ENCODE measurements around the gene TTC9B.

The TTC9B gene

GRCh38 chr19:40217934-40218890, at the start of gene TTC9B:
TSS of gene TTC9B (minus strand) at chr19:40218384. CDS start at chr19:40218381, 3 bp downstream.
- Histone ChIP-seq H3K9me3 (replicated peaks; ENCODE audit: insufficient read depth, low read length) (no peaks in the 10 kb centered on the region), H3K79me2 (ENCODE audit: low read length) (no peaks in the 10 kb centered on the region), H3K4me1 (ENCODE audit: low read length) (no peaks in the 10 kb centered on the region), H3K36me3 (replicated peaks; ENCODE audit: insufficient read depth, low read length) (no peaks in the 10 kb centered on the region), H3K4me3 (ENCODE audit: low read length) (no peak within 1 kb of the TSS), H3K27ac (ENCODE audit: low read length) (no peak within 1 kb of the TSS), H3F3A (ENCODE audit: insufficient read depth, low read length) (no peaks in the 10 kb centered on the region), H3K4me2 (ENCODE audit: low read depth, low read length) (no peak within 1 kb of the TSS), H3K9me2 (replicated peaks; ENCODE audit: insufficient read depth, low read length) (no peaks in the 10 kb centered on the region), H3K27me3 (replicated peaks; ENCODE audit: insufficient read depth, low read length) (no peaks in the 10 kb centered on the region), H4K20me1 (ENCODE audit: insufficient read depth, low read length) (no peaks in the 10 kb centered on the region), H3K9ac (ENCODE audit: low read length) (no peak within 1 kb of the TSS), H2AFZ (ENCODE audit: low read length) (no peak within 1 kb of the TSS)
- TF ChIP-seq, protein P1, sequence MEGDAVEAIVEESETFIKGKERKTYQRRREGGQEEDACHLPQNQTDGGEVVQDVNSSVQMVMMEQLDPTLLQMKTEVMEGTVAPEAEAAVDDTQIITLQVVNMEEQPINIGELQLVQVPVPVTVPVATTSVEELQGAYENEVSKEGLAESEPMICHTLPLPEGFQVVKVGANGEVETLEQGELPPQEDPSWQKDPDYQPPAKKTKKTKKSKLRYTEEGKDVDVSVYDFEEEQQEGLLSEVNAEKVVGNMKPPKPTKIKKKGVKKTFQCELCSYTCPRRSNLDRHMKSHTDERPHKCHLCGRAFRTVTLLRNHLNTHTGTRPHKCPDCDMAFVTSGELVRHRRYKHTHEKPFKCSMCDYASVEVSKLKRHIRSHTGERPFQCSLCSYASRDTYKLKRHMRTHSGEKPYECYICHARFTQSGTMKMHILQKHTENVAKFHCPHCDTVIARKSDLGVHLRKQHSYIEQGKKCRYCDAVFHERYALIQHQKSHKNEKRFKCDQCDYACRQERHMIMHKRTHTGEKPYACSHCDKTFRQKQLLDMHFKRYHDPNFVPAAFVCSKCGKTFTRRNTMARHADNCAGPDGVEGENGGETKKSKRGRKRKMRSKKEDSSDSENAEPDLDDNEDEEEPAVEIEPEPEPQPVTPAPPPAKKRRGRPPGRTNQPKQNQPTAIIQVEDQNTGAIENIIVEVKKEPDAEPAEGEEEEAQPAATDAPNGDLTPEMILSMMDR (IDR thresholded peaks at IDR 0.05; ENCODE audit: low read length), result no peak
- TF ChIP-seq EZH2 (optimal IDR thresholded peaks at IDR 0.05; ENCODE audit: low read depth, low read length) (no peak), EZH2phosphoT487 (IDR thresholded peaks at IDR 0.05; ENCODE audit: low read length) (no peak)
- no peak for DNase-seq

DNA sequence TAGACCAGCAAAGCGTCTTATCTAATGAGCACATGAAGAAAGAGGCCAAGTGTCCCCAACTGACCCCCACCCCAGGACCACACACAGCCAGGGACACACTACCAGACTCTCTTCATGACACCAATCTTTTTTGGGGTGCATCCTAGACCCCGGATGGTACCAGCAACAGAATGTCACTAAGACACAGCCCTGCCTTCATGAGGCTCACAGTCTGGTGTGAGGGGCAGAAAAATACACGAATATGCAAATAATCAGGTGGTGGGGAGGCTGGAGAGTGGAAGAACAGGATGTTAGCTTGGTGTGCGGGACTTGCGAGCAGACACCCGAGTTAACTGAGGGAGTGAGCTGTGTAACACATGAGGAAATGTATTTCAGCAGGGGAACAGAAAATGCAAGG, 49.4 kb upstream of the TTC9B start:
- Histone ChIP-seq H2AFZ (ENCODE audit: low read length) (no peak overlapping the region), H3K4me3 (ENCODE audit: low read length) (no peak overlapping the region), H3K27ac (ENCODE audit: low read length) (no peak overlapping the region), H3K36me3 (replicated peaks; ENCODE audit: insufficient read depth, low read length) (no peaks in the 10 kb centered on the region), H3K9me2 (replicated peaks; ENCODE audit: insufficient read depth, low read length) (no peaks in the 10 kb centered on the region), H3K4me2 (ENCODE audit: low read depth, low read length) (no peak overlapping the region), H3K4me1 (ENCODE audit: low read length) (no peaks in the 10 kb centered on the region), H3K27me3 (replicated peaks; ENCODE audit: insufficient read depth, low read length) (no peaks in the 10 kb centered on the region), H3K9me3 (replicated peaks; ENCODE audit: insufficient read depth, low read length) (no peaks in the 10 kb centered on the region), H4K20me1 (ENCODE audit: insufficient read depth, low read length) (no peaks in the 10 kb centered on the region), H3K9ac (ENCODE audit: low read length) (no peak overlapping the region), H3F3A (ENCODE audit: insufficient read depth, low read length) (no peaks in the 10 kb centered on the region), H3K79me2 (ENCODE audit: low read length) (peaks cover 96% of the 10 kb centered on the region)
- TF ChIP-seq, protein P1 (IDR thresholded peaks at IDR 0.05; ENCODE audit: low read length), result no peak
- no peak for TF ChIP-seq EZH2 (optimal IDR thresholded peaks at IDR 0.05; ENCODE audit: low read depth, low read length)
- TF ChIP-seq EZH2phosphoT487 (IDR thresholded peaks at IDR 0.05; ENCODE audit: low read length), result no peak
- DNase-seq, result no peak

- Histone ChIP-seq H3K27me3 (replicated peaks; ENCODE audit: insufficient read depth, low read length) (no peaks in the 10 kb centered on the region), H3K79me2 (ENCODE audit: low read length) (peaks cover 96% of the 10 kb centered on the region), H3K9me2 (replicated peaks; ENCODE audit: insufficient read depth, low read length) (no peaks in the 10 kb centered on the region), H3K4me2 (ENCODE audit: low read depth, low read length) (no peak overlapping the region), H3K9ac (ENCODE audit: low read length) (no peak overlapping the region), H3K27ac (ENCODE audit: low read length) (no peak overlapping the region), H3K4me1 (ENCODE audit: low read length) (no peaks in the 10 kb centered on the region), H3F3A (ENCODE audit: insufficient read depth, low read length) (no peaks in the 10 kb centered on the region), H3K36me3 (replicated peaks; ENCODE audit: insufficient read depth, low read length) (no peaks in the 10 kb centered on the region), H3K9me3 (replicated peaks; ENCODE audit: insufficient read depth, low read length) (no peaks in the 10 kb centered on the region), H2AFZ (ENCODE audit: low read length) (no peak overlapping the region), H4K20me1 (ENCODE audit: insufficient read depth, low read length) (no peaks in the 10 kb centered on the region), H3K4me3 (ENCODE audit: low read length) (no peak overlapping the region)
- TF ChIP-seq, protein P1 (IDR thresholded peaks at IDR 0.05; ENCODE audit: low read length), result no peak
- TF ChIP-seq EZH2 (optimal IDR thresholded peaks at IDR 0.05; ENCODE audit: low read depth, low read length), result no peak
- TF ChIP-seq EZH2phosphoT487 (IDR thresholded peaks at IDR 0.05; ENCODE audit: low read length), result no peak
- DNase-seq, result no peak
Observed at GRCh38 chr19:40266912-40267600, 48.9 kb upstream of the TTC9B start.

All from MM.1S (cell line).